Activated CD8-positive, alpha-beta memory T cell treated with anti-CD3 and anti-CD28 coated beads, Interleukin-2, amount 10 ng/mL, durations not matched to agents 7 days and 5 days (primary cell): ENCODE data around the gene RTL1. TPM values are rescaled to one million over a fixed set of nuclear protein-coding genes. Genes with fewer than 3 reads are reported as not detected.

Experiments used
- ATAC-seq: fragments of 150-1000 bp; cut with Tn5 transposase; one replicate; pipeline ENCODE4 v1.10.0; 2021; ENCODE audit warnings: moderate library complexity
- CTCF ChIA-PET: fragments of 350-600 bp; sonication (Branson Sonifier 250); formaldehyde crosslinking; loops from one replicate; lab custom pipeline; 2021; ENCODE audit warnings: antibody characterized with exemption; lab: Charles Lee
- DNase-seq: peaks from one replicate; pipeline ENCODE4 v3.0.0-alpha.2; 2020
- H3K27ac Mint-ChIP-seq: one replicate; pipeline ENCODE4 v1.8.0; 2021; ENCODE audit warnings: mild to moderate bottlenecking, mixed read lengths
- H3K27me3 Mint-ChIP-seq: one replicate; pipeline ENCODE4 v1.8.0; 2021; ENCODE audit warnings: mixed read lengths
- H3K36me3 Mint-ChIP-seq: one replicate; pipeline ENCODE4 v1.8.0; 2021; ENCODE audit warnings: mild to moderate bottlenecking, mixed read lengths
- H3K4me1 Mint-ChIP-seq: one replicate; pipeline ENCODE4 v1.8.0; 2021; ENCODE audit warnings: mixed read lengths
- H3K4me3 Mint-ChIP-seq: one replicate; pipeline ENCODE4 v1.8.0; 2021; ENCODE audit warnings: mild to moderate bottlenecking, moderate library complexity, mixed read lengths
- H3K9me3 Mint-ChIP-seq: one replicate; pipeline ENCODE4 v1.8.0; 2022; ENCODE audit warnings: low read depth, mixed read lengths
- total RNA-seq, 2 experiments: library from RNA; stranded (reverse); gene quantifications; one replicate each; pipeline ENCODE4 v1.2.3, GENCODE V29; 2021

RTL1 gene
- total RNA-seq, 2 experiments from 2014 or later, result not detected

DNA sequence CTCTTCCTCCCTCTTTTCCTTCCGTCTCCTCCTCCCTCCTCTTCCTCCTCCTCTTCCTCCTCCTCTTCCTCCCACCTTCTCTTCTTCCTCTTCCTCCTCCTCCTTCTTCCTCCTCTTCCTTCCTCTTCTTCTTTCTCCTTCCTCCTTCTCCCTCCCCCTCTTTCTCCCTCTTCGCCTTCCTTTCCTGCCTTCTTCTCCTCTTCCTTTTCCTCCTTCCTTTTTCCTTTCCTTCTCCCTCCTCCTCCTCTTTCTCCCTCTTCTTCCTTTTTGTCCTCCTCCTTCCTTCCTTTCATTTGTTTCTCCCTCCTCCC lies 41.6 kb downstream of the RTL1 start:
- no peaks in the 10 kb centered on the region for H3K27me3 Mint-ChIP-seq
- H3K4me3 Mint-ChIP-seq, result no peak overlapping the region
- no peaks in the 10 kb centered on the region for H3K9me3 Mint-ChIP-seq
- no peaks in the 10 kb centered on the region for H3K4me1 Mint-ChIP-seq
- no peak for DNase-seq
- H3K27ac Mint-ChIP-seq, result no peak overlapping the region
- CTCF ChIA-PET, result no interaction called here
- no peaks in the 10 kb centered on the region for H3K36me3 Mint-ChIP-seq
- ATAC-seq, result no peak

DNA sequence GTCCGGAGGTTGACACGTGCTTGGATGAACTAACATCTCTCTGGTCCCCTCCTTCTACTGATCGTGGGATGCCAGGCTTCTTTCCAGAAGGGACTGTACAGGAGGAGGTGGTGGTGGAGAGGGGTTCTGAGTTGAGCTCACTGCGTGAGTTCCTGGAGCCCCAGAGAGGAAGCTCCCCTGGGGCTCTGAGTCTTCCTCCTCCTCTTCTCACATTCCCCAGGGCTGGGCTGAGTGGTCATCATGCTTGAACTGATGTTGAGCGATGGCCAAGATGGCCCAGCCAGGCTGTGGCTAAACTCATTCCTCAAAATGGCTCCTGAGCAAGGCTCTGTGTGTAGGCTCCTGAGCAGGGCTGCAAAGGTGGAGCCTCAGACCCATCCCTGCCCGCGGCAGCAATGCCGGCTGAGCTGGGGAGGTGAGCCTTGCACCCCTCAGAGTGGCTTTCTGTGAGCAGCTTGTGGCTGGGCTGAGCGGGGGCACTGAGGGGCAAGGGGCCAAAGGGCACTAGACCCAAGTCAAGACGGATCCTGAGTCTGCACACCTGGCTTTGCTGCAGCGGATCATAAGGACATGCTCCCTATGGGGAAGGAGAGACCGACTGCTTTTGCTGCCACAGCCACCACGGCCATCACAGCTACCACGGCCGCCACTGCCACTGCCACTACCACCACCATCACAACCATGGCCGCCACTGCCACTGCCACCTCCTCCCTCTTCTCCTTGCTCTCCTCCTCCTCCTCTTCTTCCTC lies 42.2 kb downstream of the RTL1 start:
- no peaks in the 10 kb centered on the region for H3K27me3 Mint-ChIP-seq
- no peak for ATAC-seq
- no peaks in the 10 kb centered on the region for H3K9me3 Mint-ChIP-seq
- CTCF ChIA-PET, result no interaction called here
- H3K4me3 Mint-ChIP-seq, result no peak overlapping the region
- no peaks in the 10 kb centered on the region for H3K36me3 Mint-ChIP-seq
- no peak overlapping the region for H3K27ac Mint-ChIP-seq
- no peaks in the 10 kb centered on the region for H3K4me1 Mint-ChIP-seq
- no peak for DNase-seq

DNA sequence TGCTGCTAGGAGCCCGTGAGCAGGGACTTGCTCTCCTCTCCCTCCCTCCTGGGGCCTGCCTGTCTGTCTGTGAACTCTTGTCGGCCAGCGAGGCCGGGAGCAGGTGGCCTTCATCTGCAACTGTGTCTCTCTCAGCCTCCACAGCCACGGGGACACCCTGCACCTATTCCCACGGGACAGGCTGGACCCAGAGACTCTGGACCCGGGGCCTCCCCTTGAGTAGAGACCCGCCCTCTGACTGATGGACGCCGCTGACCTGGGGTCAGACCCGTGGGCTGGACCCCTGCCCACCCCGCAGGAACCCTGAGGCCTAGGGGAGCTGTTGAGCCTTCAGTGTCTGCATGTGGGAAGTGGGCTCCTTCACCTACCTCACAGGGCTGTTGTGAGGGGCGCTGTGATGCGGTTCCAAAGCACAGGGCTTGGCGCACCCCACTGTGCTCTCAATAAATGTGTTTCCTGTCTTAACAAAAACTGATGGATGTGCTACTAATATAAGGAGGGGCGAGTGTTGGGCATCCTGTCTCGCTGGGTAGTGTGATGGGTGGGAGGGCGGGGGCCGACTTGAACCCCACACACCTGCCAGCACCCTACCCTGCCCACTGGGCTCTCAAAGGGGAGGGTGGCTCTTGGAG lies 42.9 kb downstream of the RTL1 start:
- H3K9me3 Mint-ChIP-seq, result no peaks in the 10 kb centered on the region
- no peak overlapping the region for H3K4me3 Mint-ChIP-seq
- no peaks in the 10 kb centered on the region for H3K27me3 Mint-ChIP-seq
- ATAC-seq (no peak), DNase-seq (no peak)
- no peaks in the 10 kb centered on the region for H3K36me3 Mint-ChIP-seq
- CTCF ChIA-PET, result no interaction called here
- no peaks in the 10 kb centered on the region for H3K4me1 Mint-ChIP-seq
- no peak overlapping the region for H3K27ac Mint-ChIP-seq

DNA sequence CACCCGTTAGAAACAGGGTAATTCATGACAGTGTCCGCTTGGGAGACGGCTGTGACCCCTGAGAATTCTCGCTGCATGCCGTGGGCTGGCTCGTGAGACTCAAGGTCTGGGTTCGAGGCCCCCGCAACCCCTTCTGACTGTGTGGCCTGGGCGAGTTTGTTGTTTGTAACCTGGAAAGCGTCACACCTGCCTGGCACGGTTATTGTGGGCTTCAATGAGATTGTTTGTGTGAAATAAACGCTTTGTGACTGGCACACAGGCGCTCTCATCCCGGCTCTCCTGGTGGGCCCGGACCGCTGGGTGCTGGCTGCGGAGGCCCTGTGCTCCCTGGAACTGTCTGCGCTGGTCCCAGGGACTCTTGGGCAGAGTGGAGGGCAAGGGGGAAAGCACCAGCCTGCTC lies 43.7 kb downstream of the RTL1 start:
- DNase-seq (no peak), ATAC-seq (no peak)
- Mint-ChIP-seq H3K4me1 (no peaks in the 10 kb centered on the region), H3K27me3 (no peaks in the 10 kb centered on the region), H3K4me3 (no peak overlapping the region), H3K9me3 (no peaks in the 10 kb centered on the region), H3K27ac (no peak overlapping the region), H3K36me3 (no peaks in the 10 kb centered on the region)
- CTCF ChIA-PET, result no interaction called here

DNA sequence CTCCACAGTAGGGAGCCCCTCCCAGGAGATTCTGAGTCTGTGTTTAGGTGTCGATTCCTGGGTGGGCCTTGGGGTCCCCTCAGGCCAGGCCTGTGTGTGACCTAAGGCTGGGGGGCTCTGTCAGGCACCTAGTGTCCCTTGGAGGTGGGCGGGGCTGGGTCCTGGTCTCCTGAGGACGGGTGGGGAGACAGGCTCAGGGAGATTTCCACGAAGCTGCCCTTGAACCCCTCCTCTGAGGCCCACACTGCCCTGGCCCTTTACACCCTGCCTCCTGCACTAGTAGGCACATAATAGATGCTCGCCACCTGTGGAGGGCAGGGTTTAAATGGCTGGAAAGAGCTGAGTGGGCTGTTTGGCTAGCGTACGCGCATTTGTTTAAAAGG lies 44.7 kb downstream of the RTL1 start:
- DNase-seq, result no peak
- CTCF ChIA-PET, result no interaction called here
- Mint-ChIP-seq H3K27ac (no peak overlapping the region), H3K4me1 (no peaks in the 10 kb centered on the region), H3K27me3 (no peaks in the 10 kb centered on the region), H3K4me3 (no peak overlapping the region), H3K9me3 (no peaks in the 10 kb centered on the region), H3K36me3 (no peaks in the 10 kb centered on the region)
- ATAC-seq, result no peak

DNA sequence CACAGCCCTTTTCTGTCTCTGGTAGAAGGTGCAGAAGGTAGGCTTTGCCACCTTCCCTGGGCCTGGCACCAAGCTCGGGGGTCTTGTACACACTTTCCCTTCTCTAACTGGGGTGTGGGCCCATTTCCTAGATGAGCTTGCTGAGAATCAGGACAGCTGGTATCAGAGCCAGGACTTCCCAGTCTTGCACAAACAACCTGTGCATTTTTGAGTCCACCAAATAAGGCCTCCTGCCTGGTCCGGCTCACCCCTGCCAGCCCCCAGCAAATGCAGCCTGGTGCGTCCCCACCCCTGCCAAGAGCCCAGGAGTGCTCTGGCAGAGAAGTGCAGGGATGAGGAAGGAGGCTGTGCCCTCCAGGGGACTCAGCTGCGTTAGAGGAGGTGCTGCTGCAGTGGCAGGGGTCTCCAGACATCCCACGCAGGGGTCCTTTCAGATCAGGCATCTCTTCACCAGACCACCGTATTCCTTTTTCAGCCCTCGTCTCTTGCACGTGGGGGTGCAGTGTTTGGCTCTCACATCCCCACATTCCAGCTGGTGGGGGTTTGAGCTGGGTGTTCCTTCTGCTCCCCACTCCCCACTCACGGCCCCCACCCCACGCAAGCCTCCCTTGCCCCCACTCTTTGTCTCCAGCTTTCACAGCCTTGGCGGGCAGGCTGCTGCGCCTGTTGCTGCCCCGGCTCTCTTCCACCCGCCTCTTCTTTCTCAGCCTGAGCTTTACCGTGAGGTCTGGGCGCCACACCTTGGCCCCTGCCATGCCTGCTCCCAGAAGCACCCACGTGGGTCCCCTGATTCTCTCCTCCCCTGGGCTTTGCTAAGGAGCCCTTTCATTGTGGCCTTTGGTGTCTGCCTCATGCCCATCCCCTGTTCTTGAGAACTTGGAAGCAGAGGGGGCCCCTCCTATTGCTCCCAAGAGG lies 45.3 kb downstream of the RTL1 start:
- Mint-ChIP-seq H3K9me3 (no peaks in the 10 kb centered on the region), H3K4me1 (no peaks in the 10 kb centered on the region), H3K4me3 (no peak overlapping the region), H3K27me3 (no peaks in the 10 kb centered on the region), H3K36me3 (no peaks in the 10 kb centered on the region), H3K27ac (no peak overlapping the region)
- CTCF ChIA-PET, result no interaction called here
- ATAC-seq (no peak), DNase-seq (no peak)

DNA sequence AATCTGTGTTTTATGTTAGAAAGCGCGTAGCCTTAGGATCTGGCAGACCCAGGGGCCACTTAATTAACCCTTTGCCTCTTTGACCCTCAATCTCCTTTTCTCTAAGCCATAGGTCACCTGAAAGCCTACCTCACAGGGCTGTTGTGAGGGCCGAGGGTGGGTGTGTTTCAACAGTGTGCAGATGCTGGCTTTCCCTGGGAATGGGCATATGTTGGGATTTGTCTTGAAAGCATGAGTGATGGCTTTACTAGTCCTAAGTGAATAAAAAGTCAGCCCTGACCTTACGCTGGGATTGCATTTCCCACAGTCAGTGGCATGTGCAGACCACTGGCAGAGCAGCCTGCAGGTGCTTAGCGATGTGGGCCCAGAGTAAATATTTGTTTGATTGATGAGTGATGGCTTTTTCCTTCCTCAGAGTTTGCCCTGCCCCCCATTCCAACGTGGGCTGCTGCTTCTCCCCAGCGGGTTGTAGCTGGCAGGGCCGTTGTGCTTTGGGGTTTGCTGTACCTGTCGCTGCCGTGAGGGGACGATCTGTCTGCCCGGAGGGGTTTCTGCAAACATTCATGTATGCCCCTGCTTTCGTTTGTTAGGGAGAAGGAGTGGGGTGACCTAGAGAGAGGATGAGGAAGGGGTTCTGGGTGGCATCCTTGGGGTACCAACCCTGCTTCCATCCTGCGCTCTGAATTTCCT lies 46.1 kb downstream of the RTL1 start:
- Mint-ChIP-seq H3K27me3 (no peaks in the 10 kb centered on the region), H3K9me3 (no peaks in the 10 kb centered on the region), H3K4me1 (no peaks in the 10 kb centered on the region), H3K4me3 (no peak overlapping the region), H3K27ac (no peak overlapping the region), H3K36me3 (no peaks in the 10 kb centered on the region)
- ATAC-seq (no peak), DNase-seq (no peak)
- CTCF ChIA-PET, result no interaction called here

DNA sequence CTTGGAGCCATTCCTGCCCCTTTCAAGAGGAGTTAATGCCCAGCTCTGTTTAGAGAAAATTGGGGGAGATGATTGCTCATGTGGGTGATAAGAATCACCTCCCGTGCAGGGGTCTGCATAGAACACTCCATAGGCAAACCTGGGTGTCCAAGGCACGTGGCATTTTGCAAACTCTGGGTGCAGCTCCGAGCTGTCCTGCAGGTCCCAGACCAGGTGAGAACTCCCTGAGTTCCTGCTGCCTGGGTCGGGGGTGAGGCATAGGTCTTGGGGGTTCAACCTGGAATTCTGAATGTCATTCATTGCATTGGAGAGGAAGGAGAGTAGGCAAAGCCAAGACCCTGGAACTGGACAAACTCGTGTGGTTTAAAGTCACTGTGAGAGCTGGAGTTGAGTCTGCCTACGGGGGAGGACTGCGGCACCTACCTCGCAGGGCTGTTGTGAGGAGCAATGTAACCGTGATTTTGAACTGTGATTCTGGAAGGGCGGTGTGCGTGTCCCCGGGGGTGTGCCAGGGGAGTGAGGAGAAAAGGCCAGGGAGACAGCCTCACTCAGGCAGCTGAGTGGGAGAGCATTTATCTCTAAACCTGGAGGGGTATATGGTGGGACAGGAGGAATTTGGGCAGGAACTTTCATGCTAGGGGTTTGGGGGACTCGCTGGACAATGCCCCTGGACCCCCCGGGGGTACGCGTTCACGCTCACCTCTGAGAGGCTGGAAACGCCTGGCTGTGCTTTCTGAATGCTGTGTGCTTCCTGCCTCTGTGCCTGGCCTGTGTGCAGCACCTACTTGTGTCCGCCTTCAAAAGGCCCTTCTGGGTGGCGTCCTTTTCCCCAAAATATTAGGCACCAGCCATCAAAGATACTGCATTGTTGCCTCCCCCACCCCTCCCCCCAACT lies 47.2 kb downstream of the RTL1 start:
- CTCF ChIA-PET, result no interaction called here
- H3K4me1 Mint-ChIP-seq, result no peaks in the 10 kb centered on the region

DNA sequence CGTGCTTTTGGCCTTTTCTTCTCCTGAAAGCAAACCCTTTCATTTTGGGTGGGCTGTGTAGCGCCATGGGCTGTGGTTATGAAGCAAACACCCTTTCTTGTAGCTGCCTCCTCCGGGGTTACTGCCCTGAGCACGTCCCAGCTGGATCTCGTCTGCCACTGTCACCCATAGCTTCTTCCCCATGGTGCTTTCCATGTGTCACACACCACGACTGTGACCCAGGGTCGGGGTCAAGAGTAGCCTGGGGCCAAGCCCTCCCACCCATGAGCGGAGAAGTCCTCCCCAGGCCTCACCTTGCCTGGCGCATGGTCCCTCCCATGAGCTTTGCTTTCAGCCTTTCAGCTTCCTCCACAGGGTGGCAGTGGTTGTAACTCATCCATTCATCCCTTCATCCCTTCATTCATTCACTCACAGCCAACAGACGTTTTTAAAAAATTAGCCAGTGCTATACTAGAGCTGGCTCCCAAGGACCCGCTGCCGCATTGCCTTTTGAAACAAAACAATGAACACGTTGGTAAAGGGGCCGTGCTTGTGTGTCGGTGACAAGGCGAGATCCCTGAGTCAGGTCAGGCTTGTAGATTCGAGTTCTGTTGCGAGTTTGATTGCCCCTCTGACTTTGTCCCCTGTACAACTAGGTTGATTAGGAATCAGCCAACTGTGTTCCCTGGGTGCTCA lies 48.1 kb downstream of the RTL1 start:
- Mint-ChIP-seq H3K27ac (no peak overlapping the region), H3K9me3 (no peaks in the 10 kb centered on the region), H3K36me3 (no peaks in the 10 kb centered on the region), H3K27me3 (no peaks in the 10 kb centered on the region), H3K4me1 (no peaks in the 10 kb centered on the region), H3K4me3 (no peak overlapping the region)
- DNase-seq, result no peak
- CTCF ChIA-PET, result interaction anchor here (0.8 to 1.5 kb wide), 2 partner anchors 772 to 782 kb away, joined by 3 to 4 read pairs; no protein-coding TSS in a partner anchor
- no peak for ATAC-seq

More for the DNA sequence above, 47.2 kb downstream of the RTL1 start:
- Mint-ChIP-seq H3K9me3 (no peaks in the 10 kb centered on the region), H3K27ac (no peak overlapping the region), H3K27me3 (no peaks in the 10 kb centered on the region), H3K36me3 (no peaks in the 10 kb centered on the region), H3K4me3 (no peak overlapping the region)
- DNase-seq, result no peak
- ATAC-seq, result no peak

DNA sequence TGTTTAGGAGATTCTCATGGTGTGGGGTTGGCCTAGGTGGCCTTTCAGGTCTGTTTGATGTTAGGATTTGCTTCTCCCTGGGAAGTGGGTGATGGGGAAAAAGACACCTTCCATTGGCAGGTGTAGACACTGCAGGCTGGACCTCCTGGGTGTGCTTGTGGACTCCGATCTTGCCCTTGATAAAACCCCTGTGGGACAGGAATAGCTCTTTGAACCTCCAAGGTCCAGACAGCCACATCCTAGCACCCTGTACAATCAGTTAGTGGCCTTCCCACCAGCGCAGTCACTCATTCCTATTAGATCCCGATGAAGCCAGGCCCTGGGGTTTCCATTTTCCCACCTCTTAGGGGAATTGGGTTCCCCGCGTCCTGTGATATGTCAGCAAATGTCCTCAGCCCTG lies 49.1 kb downstream of the RTL1 start:
- H3K4me1 Mint-ChIP-seq, result no peaks in the 10 kb centered on the region
- no peaks in the 10 kb centered on the region for H3K27me3 Mint-ChIP-seq
- no peak for DNase-seq
- CTCF ChIA-PET, result interaction anchor here (0.8 to 1.5 kb wide), 2 partner anchors 773 to 783 kb away, joined by 3 to 4 read pairs; no protein-coding TSS in a partner anchor
- H3K36me3 Mint-ChIP-seq, result no peaks in the 10 kb centered on the region
- H3K4me3 Mint-ChIP-seq, result no peak overlapping the region
- no peak overlapping the region for H3K27ac Mint-ChIP-seq
- H3K9me3 Mint-ChIP-seq, result no peaks in the 10 kb centered on the region
- ATAC-seq, result no peak

DNA sequence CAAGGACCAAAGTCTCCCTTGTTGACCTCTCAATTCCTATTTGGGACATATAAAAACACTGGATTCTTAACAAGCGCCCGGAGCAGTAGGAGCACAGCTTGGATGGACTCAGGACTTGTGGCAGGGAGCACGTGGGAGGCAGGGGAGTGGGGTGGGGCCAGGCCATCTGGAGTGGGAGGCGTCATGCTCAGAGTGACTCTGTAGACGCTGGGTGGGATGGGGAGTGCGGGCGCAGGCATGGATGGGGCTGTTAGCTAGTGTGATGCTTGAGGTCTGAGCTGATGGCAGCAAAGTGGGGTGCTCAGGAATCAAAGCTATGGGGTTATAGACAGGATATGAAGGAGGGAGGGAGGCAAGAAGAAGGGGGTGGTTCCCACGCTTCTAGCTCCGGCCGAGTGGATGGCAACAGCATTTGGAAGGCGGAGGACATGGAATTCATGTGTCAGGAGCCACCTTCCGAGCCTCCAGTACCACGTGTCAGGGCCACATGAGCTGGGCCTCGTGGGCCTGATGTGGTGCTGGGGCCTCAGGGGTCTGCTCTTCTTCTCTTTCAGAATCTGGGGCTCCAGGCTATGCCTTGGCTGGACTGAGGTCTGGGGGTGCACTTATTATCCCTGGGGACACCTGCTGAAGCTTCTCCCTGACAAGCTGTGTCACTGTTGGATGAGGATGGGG lies 51.4 kb downstream of the RTL1 start:
- CTCF ChIA-PET, result interaction anchor here (1.6 to 2.3 kb wide), 3 partner anchors 10 to 50 kb away, joined by 4 to 7 read pairs (median 4); no protein-coding TSS in a partner anchor
- H3K27ac Mint-ChIP-seq, result no peak overlapping the region
- H3K9me3 Mint-ChIP-seq, result no peaks in the 10 kb centered on the region

DNA sequence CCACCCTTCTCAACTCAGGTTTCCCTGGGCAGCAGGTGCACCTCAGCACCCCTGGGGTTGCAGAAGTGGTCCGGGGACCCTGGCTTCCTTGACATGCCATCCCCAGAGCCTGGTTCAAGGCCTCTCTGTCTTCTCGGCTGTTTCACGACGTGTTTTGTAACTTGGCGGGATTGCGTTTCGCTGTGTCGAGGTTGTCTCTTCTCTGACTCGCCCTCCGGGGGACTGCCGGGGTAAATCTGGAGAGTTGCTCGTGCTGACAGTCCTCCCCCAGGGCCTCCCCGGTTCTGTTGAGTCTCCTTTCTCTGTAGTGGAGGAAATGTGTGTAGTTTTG lies 52.0 kb downstream of the RTL1 start:
- Mint-ChIP-seq H3K4me1 (no peaks in the 10 kb centered on the region), H3K27ac (no peak overlapping the region), H3K9me3 (no peaks in the 10 kb centered on the region), H3K36me3 (no peaks in the 10 kb centered on the region), H3K27me3 (no peaks in the 10 kb centered on the region), H3K4me3 (no peak overlapping the region)
- no peak for ATAC-seq
- CTCF ChIA-PET, result interaction anchor here (1.5 to 2.3 kb wide), 4 partner anchors 9 to 384 kb away, joined by 4 to 8 read pairs (median 6); no protein-coding TSS in a partner anchor
- DNase-seq, result no peak

More for the DNA sequence above, 51.4 kb downstream of the RTL1 start:
- no peak for DNase-seq
- H3K27me3 Mint-ChIP-seq, result no peaks in the 10 kb centered on the region
- H3K4me3 Mint-ChIP-seq, result no peak overlapping the region
- ATAC-seq, result no peak
- H3K36me3 Mint-ChIP-seq, result no peaks in the 10 kb centered on the region
- no peaks in the 10 kb centered on the region for H3K4me1 Mint-ChIP-seq
